Measurements from ENCODE around the gene RETREG3. TPM values are rescaled to one million over a fixed set of nuclear protein-coding genes. Genes with fewer than 3 reads are reported as not detected.

The RETREG3 gene
- total RNA-seq, 1 experiment from 2014 or later: 38.5 TPM

DNA sequence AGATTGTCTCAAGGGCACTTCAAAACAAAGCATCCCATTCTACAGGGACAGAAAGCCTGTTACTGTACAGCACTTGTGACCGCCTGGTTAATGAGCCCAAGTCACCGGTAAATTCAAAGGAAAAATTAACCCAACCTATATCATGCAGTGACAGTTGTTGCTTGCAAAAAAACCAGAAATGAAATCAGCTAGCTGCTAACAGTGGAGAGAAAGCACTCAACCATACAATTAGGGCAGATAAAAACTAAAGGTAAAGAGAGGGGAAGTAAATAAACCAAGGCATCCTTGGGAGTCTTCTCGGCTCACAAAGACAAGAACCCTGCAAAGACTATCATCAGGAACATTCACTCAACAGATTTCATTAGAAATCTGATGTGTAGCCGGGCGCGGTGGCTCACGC, 5.9 kb downstream of the RETREG3 start:
- TF ChIP-seq, protein P1, sequence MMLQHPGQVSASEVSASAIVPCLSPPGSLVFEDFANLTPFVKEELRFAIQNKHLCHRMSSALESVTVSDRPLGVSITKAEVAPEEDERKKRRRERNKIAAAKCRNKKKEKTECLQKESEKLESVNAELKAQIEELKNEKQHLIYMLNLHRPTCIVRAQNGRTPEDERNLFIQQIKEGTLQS (IDR thresholded peaks at IDR 0.05): no peak
- H3K36me3 ChIP-seq (ENCODE audit: control insufficient read depth in 1 of 2, insufficient read depth in 2 of 2, low read length in 2 of 2): no peaks in the 10 kb centered on the region
- H3K9me2 ChIP-seq (ENCODE audit: insufficient read depth): no peaks in the 10 kb centered on the region
- ChIA-PET RAD21 (ENCODE audit: low non-redundant PET in 1 of 2, low total read pairs in 2 of 2, uncharacterized antibody in 2 of 2, unreplicated experiment in 2 of 2) (no interaction called here), POLR2A (no interaction called here), CTCF (no interaction called here)
- H3K79me2 ChIP-seq (ENCODE audit: insufficient read depth, low read length): peaks cover 78% of the 10 kb centered on the region
- no peaks in the 10 kb centered on the region for H4K20me1 ChIP-seq (ENCODE audit: insufficient read depth)
- no peak overlapping the region for H3K9ac ChIP-seq (ENCODE audit: low read length)
- ATAC-seq (no peak), DNase-seq (ENCODE audit: low read depth, low spot score) (no peak)
- peaks cover 0 to 7% of the 10 kb centered on the region in 2 experiments; a peak in 1 of 4 replicates for H3K4me1 ChIP-seq (ENCODE audit: control insufficient read depth in 1 of 2, insufficient read depth in 2 of 2, low read length in 2 of 2)
- H3K4me2 ChIP-seq (ENCODE audit: low read length): no peak overlapping the region
- no peaks in the 10 kb centered on the region for H3K9me3 ChIP-seq (ENCODE audit: control insufficient read depth in 1 of 2, insufficient read depth in 1 of 2, low read depth in 1 of 2, low read length in 2 of 2)
- intact Hi-C loops (cut with micrococcal nuclease): no loop called here
- H2AFZ ChIP-seq (ENCODE audit: low read depth, low read length, poor library complexity, severe bottlenecking): no peak overlapping the region
- no peaks in the 10 kb centered on the region for H3K27me3 ChIP-seq (ENCODE audit: insufficient read depth, low read length)
- no peak overlapping the region for H3K27ac ChIP-seq (ENCODE audit: low read depth, low read length)
- no peak overlapping the region for H3K4me3 ChIP-seq (replicated peaks in 1 of 2; ENCODE audit: low read depth in 1 of 2, low read length in 2 of 2)
- BruUV-seq (replicated peaks): no TSS peak

DNA sequence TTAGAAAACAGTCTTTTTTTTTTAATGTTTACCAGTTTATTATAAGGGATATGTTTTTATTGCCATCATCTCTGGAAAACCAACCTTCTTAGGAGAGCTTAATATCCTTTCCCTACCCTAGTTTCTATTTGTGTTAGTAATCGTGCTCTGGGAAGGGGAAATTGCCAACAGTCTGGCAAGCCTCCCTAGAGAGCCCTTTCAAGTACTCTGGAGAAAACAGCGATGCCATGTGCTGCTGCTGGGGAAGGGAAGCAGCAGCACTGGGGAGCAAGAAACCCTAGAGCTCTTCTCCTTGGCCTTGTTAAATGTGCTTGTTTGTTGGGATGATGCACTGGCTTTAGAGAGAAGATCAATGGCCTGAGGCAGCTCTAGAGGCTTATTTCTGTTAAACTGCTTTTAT, 10.3 kb downstream of the RETREG3 start:
- Histone ChIP-seq H2AFZ (ENCODE audit: low read depth, low read length, poor library complexity, severe bottlenecking) (no peak overlapping the region), H3K9me2 (ENCODE audit: insufficient read depth) (no peaks in the 10 kb centered on the region), H3K9me3 (ENCODE audit: control insufficient read depth in 1 of 2, insufficient read depth in 1 of 2, low read depth in 1 of 2, low read length in 2 of 2) (no peaks in the 10 kb centered on the region), H3K79me2 (ENCODE audit: insufficient read depth, low read length) (peaks cover 38% of the 10 kb centered on the region), H3K36me3 (ENCODE audit: control insufficient read depth in 1 of 2, insufficient read depth in 2 of 2, low read length in 2 of 2) (no peaks in the 10 kb centered on the region), H3K9ac (ENCODE audit: low read length) (no peak overlapping the region), H3K4me1 (ENCODE audit: control insufficient read depth in 1 of 2, insufficient read depth in 2 of 2, low read length in 2 of 2) (no peaks in the 10 kb centered on the region), H3K4me3 (replicated peaks in 1 of 2; ENCODE audit: low read depth in 1 of 2, low read length in 2 of 2) (no peak overlapping the region), H3K27ac (ENCODE audit: low read depth, low read length) (no peak overlapping the region), H3K27me3 (ENCODE audit: insufficient read depth, low read length) (no peaks in the 10 kb centered on the region), H4K20me1 (ENCODE audit: insufficient read depth) (no peaks in the 10 kb centered on the region), H3K4me2 (ENCODE audit: low read length) (no peak overlapping the region)
- TF ChIP-seq POLR2AphosphoS5 (IDR thresholded peaks at IDR 0.05; ENCODE audit: low read depth, low read length): no peak
- TF ChIP-seq, protein P2, sequence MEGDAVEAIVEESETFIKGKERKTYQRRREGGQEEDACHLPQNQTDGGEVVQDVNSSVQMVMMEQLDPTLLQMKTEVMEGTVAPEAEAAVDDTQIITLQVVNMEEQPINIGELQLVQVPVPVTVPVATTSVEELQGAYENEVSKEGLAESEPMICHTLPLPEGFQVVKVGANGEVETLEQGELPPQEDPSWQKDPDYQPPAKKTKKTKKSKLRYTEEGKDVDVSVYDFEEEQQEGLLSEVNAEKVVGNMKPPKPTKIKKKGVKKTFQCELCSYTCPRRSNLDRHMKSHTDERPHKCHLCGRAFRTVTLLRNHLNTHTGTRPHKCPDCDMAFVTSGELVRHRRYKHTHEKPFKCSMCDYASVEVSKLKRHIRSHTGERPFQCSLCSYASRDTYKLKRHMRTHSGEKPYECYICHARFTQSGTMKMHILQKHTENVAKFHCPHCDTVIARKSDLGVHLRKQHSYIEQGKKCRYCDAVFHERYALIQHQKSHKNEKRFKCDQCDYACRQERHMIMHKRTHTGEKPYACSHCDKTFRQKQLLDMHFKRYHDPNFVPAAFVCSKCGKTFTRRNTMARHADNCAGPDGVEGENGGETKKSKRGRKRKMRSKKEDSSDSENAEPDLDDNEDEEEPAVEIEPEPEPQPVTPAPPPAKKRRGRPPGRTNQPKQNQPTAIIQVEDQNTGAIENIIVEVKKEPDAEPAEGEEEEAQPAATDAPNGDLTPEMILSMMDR (IDR thresholded peaks at IDR 0.05 in 2 of 3, conservative IDR thresholded peaks at IDR 0.05 in 1 of 3; ENCODE audit: borderline replicate concordance in 1 of 3, insufficient read depth in 1 of 3, low read depth in 2 of 3, low read length in 2 of 3): no peak
- TF ChIP-seq, protein P1 (IDR thresholded peaks at IDR 0.05): no peak
- TF ChIP-seq ZFX (IDR thresholded peaks at IDR 0.05): no peak
- TF ChIP-seq FOSL1 (IDR thresholded peaks at IDR 0.05; ENCODE audit: low read depth): no peak
- no peak for TF ChIP-seq CEBPB (IDR thresholded peaks at IDR 0.05; ENCODE audit: low read depth)
- DNase-seq (ENCODE audit: low read depth, low spot score): no peak
- RAD21 ChIA-PET (ENCODE audit: low non-redundant PET in 1 of 2, low total read pairs in 2 of 2, uncharacterized antibody in 2 of 2, unreplicated experiment in 2 of 2): no interaction called here
- no TSS peak for BruUV-seq (replicated peaks)
- CTCF ChIA-PET: interaction anchor here (1.7 to 3.6 kb wide), 2 partner anchors 20 to 82 kb away, joined by 4 to 17 read pairs; partner anchors contain the start of gene CCR10
- no peak for ATAC-seq
- POLR2A ChIA-PET: no interaction called here
- intact Hi-C loops (cut with micrococcal nuclease): no loop called here
